Gastroesophageal sphincter (tissue), 3 donors: ENCODE results near the gene PSMD2.

Experiments used
- CTCF ChIP-seq, 4 experiments: fragments of 200-600 bp in 2 of 4; fragments of 450-650 bp in 2 of 4; sonication (generic) in 1 of 4; IDR thresholded peaks; one replicate each; pipeline ENCODE4 v1.5.1; 2017 to 2019; ENCODE audit warnings: antibody characterized with exemption in 4 of 4, mild to moderate bottlenecking in 2 of 4, moderate library complexity in 2 of 4
- EP300 ChIP-seq: sonication (generic); formaldehyde crosslinking; IDR thresholded peaks from one replicate; pipeline ENCODE4 v1.6.1; 2017; ENCODE audit warnings: antibody characterized with exemption, mild to moderate bottlenecking
- POLR2A ChIP-seq, 2 donors: fragments of 450-650 bp; IDR thresholded peaks; one replicate each; pipeline ENCODE4 v1.6.1; 2017; ENCODE audit warnings: antibody characterized with exemption in 2 of 2, mild to moderate bottlenecking in 2 of 2, moderate library complexity in 1 of 2
- POLR2AphosphoS5 ChIP-seq: sonication (generic); formaldehyde crosslinking; IDR thresholded peaks from one replicate; pipeline ENCODE4 v1.6.1; 2017; ENCODE audit warnings: antibody characterized with exemption

GRCh38 chr3:184311633-184312032 is 12.6 kb downstream of the PSMD2 start:
- TF ChIP-seq CTCF (IDR thresholded peaks at IDR 0.05) (no peak), POLR2AphosphoS5 (no peak), POLR2A (IDR thresholded peaks at IDR 0.05) (no peak), EP300 (no peak)
